ENCODE data around the gene MN1.

Gene MN1

GRCh38 chr22:27725661-27726060 is 75.9 kb downstream of the MN1 start:
- H3K4me1 ChIP-seq (ENCODE audit: control insufficient read depth, insufficient read depth, low read length): peaks cover 10% of the 10 kb centered on the region
- H3K27me3 ChIP-seq (ENCODE audit: control insufficient read depth, insufficient read depth, low read length): no peaks in the 10 kb centered on the region
- H3K4me3 ChIP-seq (ENCODE audit: low read length): no peak overlapping the region
- H3K9me3 ChIP-seq (ENCODE audit: control insufficient read depth, insufficient read depth, low read length): no peaks in the 10 kb centered on the region
- WGBS (ENCODE audit: insufficient coverage, insufficient read length): no CpG with 5 or more reads among the region's 5 CpGs
- no peak overlapping the region for H3K27ac ChIP-seq (ENCODE audit: low read length)
- H3K36me3 ChIP-seq (ENCODE audit: control insufficient read depth, insufficient read depth, low read length): no peaks in the 10 kb centered on the region
- DNase-seq (ENCODE audit: low read depth, low spot score): no peak

- Histone ChIP-seq H3K36me3 (ENCODE audit: control insufficient read depth, insufficient read depth, low read length) (no peaks in the 10 kb centered on the region), H3K4me1 (ENCODE audit: control insufficient read depth, insufficient read depth, low read length) (peaks cover 10% of the 10 kb centered on the region), H3K27ac (ENCODE audit: low read length) (no peak overlapping the region), H3K9me3 (ENCODE audit: control insufficient read depth, insufficient read depth, low read length) (no peaks in the 10 kb centered on the region), H3K4me3 (ENCODE audit: low read length) (no peak overlapping the region), H3K27me3 (ENCODE audit: control insufficient read depth, insufficient read depth, low read length) (no peaks in the 10 kb centered on the region)
- WGBS (ENCODE audit: insufficient coverage, insufficient read length): no CpG with 5 or more reads among the region's 4 CpGs
- DNase-seq (ENCODE audit: low read depth, low spot score): no peak
These were observed 76.8 kb downstream of the MN1 start for GRCh38 chr22:27724709-27725108.

GRCh38 chr22:27724157-27724556 is 77.4 kb downstream of the MN1 start:
- Histone ChIP-seq H3K27ac (ENCODE audit: low read length) (no peak overlapping the region), H3K4me3 (ENCODE audit: low read length) (no peak overlapping the region), H3K4me1 (ENCODE audit: control insufficient read depth, insufficient read depth, low read length) (peaks cover 11% of the 10 kb centered on the region), H3K27me3 (ENCODE audit: control insufficient read depth, insufficient read depth, low read length) (no peaks in the 10 kb centered on the region), H3K36me3 (ENCODE audit: control insufficient read depth, insufficient read depth, low read length) (no peaks in the 10 kb centered on the region), H3K9me3 (ENCODE audit: control insufficient read depth, insufficient read depth, low read length) (no peaks in the 10 kb centered on the region)
- no peak for DNase-seq (ENCODE audit: low read depth, low spot score)
- no CpG with 5 or more reads among the region's 1 CpG for WGBS (ENCODE audit: insufficient coverage, insufficient read length)

GRCh38 chr22:27723708-27724107 is 77.8 kb downstream of the MN1 start:
- H3K27me3 ChIP-seq (ENCODE audit: control insufficient read depth, insufficient read depth, low read length): no peaks in the 10 kb centered on the region
- H3K27ac ChIP-seq (ENCODE audit: low read length): no peak overlapping the region
- H3K9me3 ChIP-seq (ENCODE audit: control insufficient read depth, insufficient read depth, low read length): no peaks in the 10 kb centered on the region
- WGBS (ENCODE audit: insufficient coverage, insufficient read length): no CpG with 5 or more reads among the region's 2 CpGs
- peaks cover 7% of the 10 kb centered on the region for H3K4me1 ChIP-seq (ENCODE audit: control insufficient read depth, insufficient read depth, low read length)
- H3K4me3 ChIP-seq (ENCODE audit: low read length): no peak overlapping the region
- no peak for DNase-seq (ENCODE audit: low read depth, low spot score)
- no peaks in the 10 kb centered on the region for H3K36me3 ChIP-seq (ENCODE audit: control insufficient read depth, insufficient read depth, low read length)

GRCh38 chr22:27723158-27723557 is 78.4 kb downstream of the MN1 start:
- Histone ChIP-seq H3K27ac (ENCODE audit: low read length) (no peak overlapping the region), H3K27me3 (ENCODE audit: control insufficient read depth, insufficient read depth, low read length) (no peaks in the 10 kb centered on the region), H3K4me3 (ENCODE audit: low read length) (no peak overlapping the region), H3K36me3 (ENCODE audit: control insufficient read depth, insufficient read depth, low read length) (no peaks in the 10 kb centered on the region), H3K4me1 (ENCODE audit: control insufficient read depth, insufficient read depth, low read length) (peaks cover 6% of the 10 kb centered on the region), H3K9me3 (ENCODE audit: control insufficient read depth, insufficient read depth, low read length) (no peaks in the 10 kb centered on the region)
- WGBS (ENCODE audit: insufficient coverage, insufficient read length): no CpG with 5 or more reads among the region's 1 CpG
- DNase-seq (ENCODE audit: low read depth, low spot score): no peak

- peaks cover 5% of the 10 kb centered on the region for H3K4me1 ChIP-seq (ENCODE audit: control insufficient read depth, insufficient read depth, low read length)
These were observed 80.7 kb downstream of the MN1 start for GRCh38 chr22:27720860-27721259.

GRCh38 chr22:27719535-27720227 is 81.9 kb downstream of the MN1 start:
- Histone ChIP-seq H3K4me3 (ENCODE audit: low read length) (no peak overlapping the region), H3K36me3 (ENCODE audit: control insufficient read depth, insufficient read depth, low read length) (no peaks in the 10 kb centered on the region; the same call in 1 of the 2 replicates), H3K4me1 (ENCODE audit: control insufficient read depth, insufficient read depth, low read length) (peaks cover 5% of the 10 kb centered on the region), H3K27ac (ENCODE audit: low read length) (no peak overlapping the region), H3K9me3 (ENCODE audit: control insufficient read depth, insufficient read depth, low read length) (no peaks in the 10 kb centered on the region), H3K27me3 (ENCODE audit: control insufficient read depth, insufficient read depth, low read length) (no peaks in the 10 kb centered on the region)
- DNase-seq (ENCODE audit: low read depth, low spot score): no peak
- no CpG with 5 or more reads among the region's 8 CpGs for WGBS (ENCODE audit: insufficient coverage, insufficient read length)

More at GRCh38 chr22:27720860-27721259, 80.7 kb downstream of the MN1 start:
- Histone ChIP-seq H3K9me3 (ENCODE audit: control insufficient read depth, insufficient read depth, low read length) (no peaks in the 10 kb centered on the region), H3K27me3 (ENCODE audit: control insufficient read depth, insufficient read depth, low read length) (no peaks in the 10 kb centered on the region), H3K36me3 (ENCODE audit: control insufficient read depth, insufficient read depth, low read length) (no peaks in the 10 kb centered on the region), H3K4me3 (ENCODE audit: low read length) (no peak overlapping the region), H3K27ac (ENCODE audit: low read length) (no peak overlapping the region)
- DNase-seq (ENCODE audit: low read depth, low spot score): no peak
- WGBS (ENCODE audit: insufficient coverage, insufficient read length): no CpG with 5 or more reads among the region's 5 CpGs

- no peaks in the 10 kb centered on the region; the same call in 1 of the 2 replicates for H3K36me3 ChIP-seq (ENCODE audit: control insufficient read depth, insufficient read depth, low read length)
- no peak for DNase-seq (ENCODE audit: low read depth, low spot score)
- no peaks in the 10 kb centered on the region for H3K9me3 ChIP-seq (ENCODE audit: control insufficient read depth, insufficient read depth, low read length)
- peaks cover 5% of the 10 kb centered on the region; the same call in 1 of the 2 replicates for H3K4me1 ChIP-seq (ENCODE audit: control insufficient read depth, insufficient read depth, low read length)
- WGBS (ENCODE audit: insufficient coverage, insufficient read length): no CpG with 5 or more reads among the region's 3 CpGs
- no peak overlapping the region for H3K4me3 ChIP-seq (ENCODE audit: low read length)
- H3K27me3 ChIP-seq (ENCODE audit: control insufficient read depth, insufficient read depth, low read length): no peaks in the 10 kb centered on the region
- H3K27ac ChIP-seq (ENCODE audit: low read length): no peak overlapping the region
These were observed 82.6 kb downstream of the MN1 start for GRCh38 chr22:27719036-27719347.

GRCh38 chr22:27718186-27719035 is 83.1 kb downstream of the MN1 start:
- no peak for DNase-seq (ENCODE audit: low read depth, low spot score)
- no peak overlapping the region for H3K4me3 ChIP-seq (ENCODE audit: low read length)
- no peaks in the 10 kb centered on the region; the same call in 1 of the 2 replicates for H3K36me3 ChIP-seq (ENCODE audit: control insufficient read depth, insufficient read depth, low read length)
- H3K27ac ChIP-seq (ENCODE audit: low read length): no peak overlapping the region
- peaks cover 5% of the 10 kb centered on the region; the same call in 1 of the 2 replicates for H3K4me1 ChIP-seq (ENCODE audit: control insufficient read depth, insufficient read depth, low read length)
- WGBS (ENCODE audit: insufficient coverage, insufficient read length): no CpG with 5 or more reads among the region's 10 CpGs
- H3K9me3 ChIP-seq (ENCODE audit: control insufficient read depth, insufficient read depth, low read length): no peaks in the 10 kb centered on the region
- H3K27me3 ChIP-seq (ENCODE audit: control insufficient read depth, insufficient read depth, low read length): no peaks in the 10 kb centered on the region

GRCh38 chr22:27717094-27717493 is 84.5 kb downstream of the MN1 start:
- no CpG with 5 or more reads among the region's 9 CpGs for WGBS (ENCODE audit: insufficient coverage, insufficient read length)
- Histone ChIP-seq H3K4me1 (ENCODE audit: control insufficient read depth, insufficient read depth, low read length) (peaks cover 5% of the 10 kb centered on the region; the same call in 1 of the 2 replicates), H3K27ac (ENCODE audit: low read length) (no peak overlapping the region), H3K27me3 (ENCODE audit: control insufficient read depth, insufficient read depth, low read length) (no peaks in the 10 kb centered on the region), H3K9me3 (ENCODE audit: control insufficient read depth, insufficient read depth, low read length) (no peaks in the 10 kb centered on the region), H3K36me3 (ENCODE audit: control insufficient read depth, insufficient read depth, low read length) (no peaks in the 10 kb centered on the region; the same call in 1 of the 2 replicates), H3K4me3 (ENCODE audit: low read length) (no peak overlapping the region)
- DNase-seq (ENCODE audit: low read depth, low spot score): no peak
